NCI-H2196 treated with DMSO at 0.1 percent for 48 hours (cell line): ENCODE data around the gene PBXIP1.

Source experiments
- DNase-seq: peaks from one replicate; lab custom pipeline; 2025; ENCODE audit not compliant: unreplicated experiment; lab: John Stamatoyannopoulos, UW

The PBXIP1 gene

DNA sequence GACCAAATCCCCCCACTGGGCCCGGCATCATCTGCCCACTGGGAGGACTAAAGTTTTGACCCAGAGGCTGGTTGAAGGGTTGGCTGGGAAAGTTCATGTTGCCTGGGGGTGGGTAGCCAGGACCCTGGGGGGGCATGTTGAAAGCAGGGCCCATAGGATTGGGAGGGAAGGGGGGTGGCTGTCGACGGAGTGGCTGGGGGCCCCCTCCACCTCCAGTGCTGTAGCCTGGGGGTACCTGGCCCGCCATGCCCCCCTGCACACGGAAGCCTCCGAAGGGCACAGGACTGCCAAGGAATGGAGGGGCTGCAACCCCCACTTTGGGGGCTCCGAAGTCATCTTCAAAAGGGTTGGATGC lies 3.5 kb upstream of the PBXIP1 start:
- DNase-seq, result no peak

DNA sequence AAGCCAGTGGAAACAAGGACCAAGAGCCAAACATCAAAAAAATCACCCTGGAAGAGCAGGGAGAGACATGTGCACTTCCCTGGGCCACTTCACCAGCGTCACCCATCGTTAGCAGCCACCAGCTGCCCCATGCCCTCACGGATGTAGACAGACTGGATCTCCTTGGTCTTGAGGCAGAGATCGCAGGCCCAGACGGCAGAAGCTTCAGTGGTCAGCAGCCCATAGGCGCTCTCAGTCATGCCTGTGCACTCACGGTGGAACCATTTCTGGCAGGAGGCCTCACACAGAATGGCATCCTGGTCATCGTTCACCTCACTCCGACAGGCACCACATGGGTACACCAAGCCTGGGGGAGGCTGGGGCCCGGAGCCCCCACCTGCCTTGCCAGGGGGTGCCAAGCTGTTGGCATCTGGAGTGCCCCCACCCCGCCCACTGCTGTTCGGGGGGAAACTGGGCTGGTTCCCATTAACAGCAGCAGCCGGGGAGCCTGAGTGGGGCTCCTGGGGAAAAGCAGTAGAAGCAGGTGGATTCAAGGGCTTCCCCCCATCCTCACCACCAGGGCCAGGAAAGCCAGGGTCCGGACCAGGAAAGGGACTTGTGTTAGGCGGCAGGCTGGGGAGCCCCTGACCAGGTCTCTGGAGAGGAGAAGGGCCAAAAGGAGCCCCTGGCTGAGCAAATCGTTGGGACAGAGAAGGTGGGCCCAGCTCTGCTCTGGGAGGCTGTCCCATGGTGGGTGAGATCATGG lies 3.0 kb upstream of the PBXIP1 start:
- DNase-seq, result no peak

DNA sequence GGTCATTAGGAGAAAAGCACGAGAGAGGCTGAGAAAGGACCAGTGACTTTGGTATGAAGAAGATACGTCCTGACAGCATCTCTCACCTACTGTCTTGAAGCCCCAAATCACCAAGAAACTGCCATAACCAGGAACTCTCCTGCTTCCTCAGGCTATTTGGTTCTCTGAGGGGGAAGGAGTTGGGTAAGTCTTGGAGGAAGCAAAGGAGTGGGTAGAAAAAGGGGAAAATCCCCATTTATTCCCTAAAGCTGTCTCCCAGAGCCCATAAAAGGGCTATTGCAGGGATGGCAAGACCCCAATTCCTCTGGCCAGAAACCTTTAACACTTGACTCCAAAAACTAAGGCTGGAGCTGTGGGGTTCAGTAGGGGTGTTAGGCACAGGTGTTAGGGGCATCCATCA lies 2.1 kb upstream of the PBXIP1 start:
- DNase-seq, result no peak

DNA sequence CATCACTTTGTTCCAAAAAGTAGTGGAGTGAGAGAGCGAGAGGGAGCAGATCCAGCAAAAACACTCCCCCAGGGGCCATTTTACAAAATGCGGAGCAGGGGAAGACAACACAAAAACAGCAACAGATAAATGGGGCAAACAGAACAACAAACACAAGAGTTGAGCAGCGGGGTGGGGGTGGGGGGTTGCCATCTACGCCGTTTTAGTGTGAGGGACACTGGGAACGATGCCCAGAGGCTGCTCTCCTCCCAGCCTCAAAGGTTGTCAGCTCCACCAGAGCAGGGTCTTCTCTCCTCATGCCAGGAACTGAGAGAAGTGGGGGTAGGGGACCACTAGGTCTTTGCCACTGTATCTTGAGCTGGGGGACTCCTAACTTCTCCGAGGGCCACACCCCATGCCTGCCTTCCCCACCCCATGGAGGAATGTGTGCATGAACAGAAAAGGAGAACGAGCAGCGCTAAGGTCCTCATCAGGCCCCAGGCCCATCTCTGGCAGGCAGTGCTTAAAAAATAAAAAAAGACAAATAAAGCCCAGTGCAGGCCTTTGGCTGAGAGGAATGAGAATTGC lies 1.3 kb upstream of the PBXIP1 start:
- DNase-seq, result no peak

DNA sequence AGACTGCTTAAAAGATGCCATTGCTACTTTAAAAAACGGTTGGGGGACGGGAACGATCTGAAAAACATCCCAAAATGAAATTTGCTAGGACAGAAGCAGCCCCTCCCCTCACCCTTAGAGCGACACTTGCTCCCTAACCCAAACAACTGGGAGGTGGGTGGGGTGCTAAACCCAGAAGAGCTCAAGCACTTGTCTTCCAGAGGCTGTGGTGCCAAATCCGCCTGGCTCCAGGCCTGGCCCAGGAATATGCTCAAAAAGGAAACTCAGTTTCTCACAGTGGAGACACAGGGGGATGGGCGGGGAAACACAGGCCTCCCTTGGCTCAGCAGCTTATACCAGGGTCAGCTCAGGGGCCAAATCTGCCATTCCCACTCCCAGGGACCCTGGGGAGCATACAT lies 644 bp upstream of the PBXIP1 start:
- no peak for DNase-seq

DNA sequence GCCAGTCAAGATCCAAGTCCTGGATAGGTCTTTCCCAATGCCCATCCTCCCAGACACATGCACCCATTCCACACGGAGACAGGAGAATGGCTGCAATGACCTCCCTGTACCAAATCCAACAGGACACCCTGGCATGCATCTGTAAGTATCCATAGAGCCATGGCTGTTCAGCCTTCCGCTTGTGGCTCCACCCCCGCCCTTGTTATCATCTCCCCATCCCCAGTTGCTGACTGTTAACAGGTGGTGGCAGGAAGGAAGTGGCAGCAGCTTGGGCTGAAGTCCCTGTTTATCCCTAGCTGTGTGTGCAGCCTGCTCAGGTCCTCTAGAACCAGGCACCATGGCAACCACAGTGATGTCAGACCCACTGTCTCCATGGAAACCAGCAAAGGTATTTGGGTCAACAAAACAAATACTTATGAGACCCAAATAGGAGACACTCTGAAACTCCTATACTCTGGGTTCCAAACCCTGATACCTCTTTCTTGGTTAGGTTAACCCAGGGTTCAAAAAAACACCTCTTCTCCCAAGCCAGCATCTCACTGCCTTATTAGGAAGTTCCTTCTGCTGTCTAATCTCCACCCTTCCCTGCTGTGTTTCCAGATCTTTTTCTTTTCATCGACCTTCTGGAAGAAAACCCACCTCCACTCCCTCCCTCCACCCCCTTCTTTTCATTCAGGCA lies 721 bp downstream of the PBXIP1 start:
- DNase-seq, result peak; percentile 90

DNA sequence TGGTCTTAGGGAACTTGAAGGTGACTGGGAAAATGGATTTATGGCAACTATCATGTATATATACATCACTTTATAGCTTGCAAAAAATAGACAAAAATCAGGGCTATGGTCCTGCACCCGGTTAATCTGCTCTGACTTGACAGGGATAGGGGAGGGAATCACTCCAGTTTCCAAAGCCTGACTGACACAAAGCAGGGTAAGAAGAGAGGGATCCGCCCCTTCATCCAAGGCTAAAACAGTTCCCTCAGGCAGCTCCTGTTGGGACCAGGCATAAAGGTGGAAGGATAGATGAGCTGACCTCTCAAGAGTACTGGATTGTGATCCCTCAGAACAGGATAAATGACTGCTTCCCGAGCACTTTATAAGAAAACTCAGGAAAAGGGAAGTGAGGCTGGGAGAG lies 1.4 kb downstream of the PBXIP1 start:
- no peak for DNase-seq

DNA sequence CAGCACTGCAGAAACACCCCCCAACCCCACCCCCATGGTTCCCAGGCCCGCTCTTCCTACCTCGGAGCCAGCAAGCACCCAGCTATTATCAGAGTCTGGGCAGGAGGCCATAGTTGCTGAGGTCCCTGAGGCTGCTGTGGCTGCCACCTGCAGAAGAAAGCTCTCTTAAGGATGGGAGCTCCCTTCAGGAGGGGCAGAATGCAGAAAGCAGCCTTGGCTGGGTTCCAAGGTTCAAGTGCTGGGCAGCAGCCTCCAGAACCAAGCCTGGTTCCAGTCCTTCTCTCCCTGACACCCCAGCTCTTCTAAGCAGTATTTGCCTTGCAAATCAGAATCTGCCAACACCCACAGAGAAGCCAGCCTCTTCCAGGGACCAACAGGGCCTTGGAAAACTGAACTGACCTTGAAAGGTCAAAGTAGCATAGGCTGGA lies 2.3 kb downstream of the PBXIP1 start:
- no peak for DNase-seq

DNA sequence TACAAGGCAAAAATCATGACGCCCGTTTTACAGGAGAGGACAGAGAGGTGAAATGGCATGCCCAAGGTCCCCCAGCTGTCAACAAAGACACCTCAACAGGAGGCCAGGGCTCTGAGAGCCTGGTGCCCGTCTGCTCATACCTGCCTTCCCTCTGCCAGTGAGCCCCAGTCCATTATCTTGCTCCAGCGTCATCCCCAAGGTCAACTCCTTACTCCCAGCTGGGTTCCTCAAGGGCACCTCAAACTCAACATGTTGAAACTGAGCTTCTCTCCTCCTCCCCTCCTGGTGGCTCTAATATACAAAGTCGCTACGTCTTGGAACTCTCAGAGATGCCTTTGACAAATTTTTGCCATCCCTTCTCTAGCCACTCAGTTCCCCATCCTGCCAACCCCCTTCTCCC lies 3.2 kb downstream of the PBXIP1 start:
- DNase-seq, result no peak

DNA sequence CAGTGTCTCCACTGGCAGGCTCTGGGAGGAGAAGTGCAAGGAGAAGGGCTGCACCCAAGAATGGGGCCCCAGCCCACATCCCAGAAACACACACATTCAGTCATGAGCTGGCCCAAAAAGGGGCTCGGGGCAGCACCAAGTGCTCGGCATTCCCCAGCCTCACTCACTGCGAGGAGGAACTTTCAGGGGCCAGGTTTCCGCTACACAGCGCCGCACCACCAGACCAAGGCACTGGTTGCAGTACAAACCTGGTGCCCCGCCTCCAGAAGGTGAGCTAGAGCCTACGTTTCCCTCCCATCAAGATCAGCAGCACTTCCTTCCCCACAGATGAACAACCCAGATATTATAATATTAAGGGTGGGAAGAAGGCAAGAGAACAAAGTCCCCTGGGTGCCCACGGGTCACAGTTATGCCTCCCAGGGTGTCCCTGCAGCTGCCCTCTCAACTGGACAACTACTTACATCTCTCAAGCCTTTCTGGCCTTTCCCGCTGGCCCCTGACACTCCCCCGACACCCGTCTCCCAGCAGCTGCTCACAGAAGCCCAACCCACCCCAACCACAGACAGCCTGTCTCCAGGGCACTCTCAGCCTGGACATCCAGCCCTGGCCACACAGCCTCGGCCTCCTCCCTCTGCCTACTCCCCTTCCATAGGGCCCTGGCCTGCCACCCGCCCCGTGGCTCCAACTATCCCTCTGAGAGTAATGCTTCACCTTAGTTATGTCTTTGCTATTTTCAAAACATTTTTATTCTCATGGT lies 3.8 kb downstream of the PBXIP1 start:
- DNase-seq, result no peak

DNA sequence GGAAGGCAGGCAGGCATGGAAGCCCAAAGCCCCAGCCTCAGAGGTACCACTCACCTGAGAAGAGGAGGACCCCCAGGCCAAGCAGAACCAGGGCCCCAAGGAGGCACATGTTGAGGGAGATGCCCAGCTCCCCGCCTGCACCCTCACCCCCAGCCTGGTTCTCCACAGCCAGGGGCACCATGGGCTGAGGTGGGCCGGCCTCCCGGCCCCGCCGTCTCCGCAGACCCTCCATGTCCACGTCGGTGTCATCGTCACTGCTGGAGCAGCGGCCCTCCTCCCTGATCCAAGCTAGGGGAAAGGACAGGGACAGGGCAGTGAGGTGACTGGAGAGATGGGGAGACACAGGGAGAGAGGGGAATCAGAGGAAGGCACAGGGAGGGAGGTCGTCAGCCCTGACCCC lies 7.8 kb downstream of the PBXIP1 start:
- DNase-seq, result no peak

DNA sequence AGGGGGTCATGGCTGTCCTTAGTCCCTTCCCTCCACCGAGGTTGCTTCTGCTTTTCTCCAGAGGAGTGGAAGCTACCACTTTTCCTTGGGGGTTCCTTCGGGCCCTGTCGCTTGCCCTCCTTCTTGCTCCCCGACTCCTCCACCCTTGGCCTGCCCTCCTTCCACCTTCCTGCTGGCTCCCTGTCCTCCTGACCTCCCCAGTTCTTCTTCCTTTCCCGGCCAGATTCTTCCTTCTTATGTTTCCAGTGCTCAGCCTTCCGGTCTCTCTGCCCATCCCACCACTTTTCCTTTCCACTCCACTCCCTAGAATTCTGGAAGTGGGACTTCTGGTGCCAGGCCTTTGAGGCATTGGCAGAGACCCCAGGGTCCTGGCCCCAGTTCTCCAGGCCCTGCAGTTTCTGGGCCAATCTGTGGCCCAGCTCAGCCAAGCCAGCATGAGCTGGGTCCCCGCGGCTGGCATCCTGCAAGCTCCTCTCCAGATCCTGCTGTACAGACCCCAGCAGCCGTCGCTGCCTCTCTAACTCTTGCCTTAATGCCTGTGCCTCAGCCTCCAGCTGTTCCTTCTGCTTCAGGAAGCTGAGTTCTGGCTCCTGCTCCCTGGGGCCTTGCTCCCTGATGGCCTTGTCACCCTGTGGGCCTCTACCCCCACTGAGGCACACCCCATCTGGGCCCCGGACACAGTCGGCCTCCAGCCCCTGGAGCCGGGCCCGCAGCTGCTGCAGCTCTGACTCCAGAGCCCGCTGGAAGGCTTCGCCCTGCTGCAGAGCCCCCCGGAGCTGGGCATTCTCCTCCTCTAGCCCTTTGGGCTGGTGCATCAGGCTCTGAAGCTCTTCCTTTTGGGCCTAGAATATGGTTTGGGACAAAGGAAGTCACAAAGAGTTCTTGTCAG lies 9.7 kb downstream of the PBXIP1 start:
- DNase-seq, result no peak

DNA sequence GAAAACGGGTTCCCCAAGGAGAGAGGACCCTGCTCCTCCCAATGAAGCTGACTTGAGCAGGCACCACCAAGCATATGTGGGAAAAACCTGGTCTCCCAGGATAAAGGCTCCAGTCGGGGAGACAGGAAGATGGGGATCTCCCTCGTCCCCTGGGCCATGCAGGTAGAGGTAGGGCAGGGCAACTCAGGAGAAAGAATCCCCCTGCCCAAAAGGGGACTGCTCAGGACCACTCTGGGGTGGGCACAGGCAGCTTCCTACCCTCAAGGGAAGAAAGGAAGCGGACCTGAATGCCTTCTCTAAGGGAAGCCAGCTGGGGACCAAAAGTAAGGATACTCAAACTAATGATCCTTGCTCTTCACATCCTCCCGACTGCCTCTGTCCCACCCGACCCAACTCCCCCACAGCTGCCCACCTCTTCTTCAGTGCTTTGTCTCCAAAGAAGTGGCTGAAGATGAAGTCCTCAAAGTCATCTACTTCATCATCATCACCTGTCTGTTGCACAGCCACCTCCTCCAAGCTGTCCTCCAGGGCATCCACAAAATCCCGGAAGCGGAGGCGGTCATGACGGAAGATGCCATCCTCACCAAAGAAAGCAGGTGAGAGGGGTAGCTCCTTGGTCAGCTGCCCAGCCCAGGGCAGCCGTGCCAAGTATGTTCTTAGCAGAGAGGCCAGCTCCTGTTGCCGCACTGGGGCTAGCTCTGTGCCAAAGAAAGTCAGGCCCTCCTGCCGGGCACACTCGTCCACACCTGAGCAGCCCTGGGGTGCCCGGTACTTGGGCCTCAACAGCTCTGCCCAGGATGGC lies 10.5 kb downstream of the PBXIP1 start:
- no peak for DNase-seq

DNA sequence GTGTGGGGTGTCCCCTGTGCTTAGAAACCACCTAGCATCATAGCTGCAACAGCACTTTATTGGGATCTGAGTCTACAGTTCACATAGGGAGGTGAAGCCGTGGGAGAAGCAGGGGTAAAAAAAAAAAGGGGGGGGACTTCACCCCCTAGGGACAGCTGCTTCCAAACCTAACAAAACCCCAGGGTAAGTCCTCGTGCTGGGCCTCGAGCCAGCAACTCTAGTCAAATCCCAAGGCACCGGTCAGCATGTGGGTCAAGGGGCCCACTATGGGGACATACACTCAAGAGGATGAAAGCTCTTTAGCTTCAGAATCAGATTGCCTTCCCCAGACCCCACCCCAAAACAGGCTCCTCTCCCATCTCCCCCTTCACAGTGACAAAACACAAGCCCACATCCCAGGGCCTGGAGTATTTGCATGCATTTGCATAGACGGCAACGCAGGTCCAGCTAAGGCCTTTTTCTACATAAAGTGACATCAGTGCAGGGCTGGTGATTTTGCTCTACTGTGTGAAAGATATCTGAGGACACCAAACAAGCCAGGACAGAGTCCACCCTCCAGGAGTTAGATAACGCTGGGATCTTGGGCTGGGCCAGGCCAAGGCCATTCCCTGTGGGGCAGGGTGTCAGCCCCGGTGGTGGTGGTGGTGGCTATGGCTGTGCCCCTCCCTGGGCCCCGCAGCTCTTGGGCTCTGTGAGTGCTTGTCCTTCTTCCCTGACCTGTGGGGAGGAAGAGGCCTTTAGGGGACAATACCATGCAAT lies 11.3 kb downstream of the PBXIP1 start:
- no peak for DNase-seq

DNA sequence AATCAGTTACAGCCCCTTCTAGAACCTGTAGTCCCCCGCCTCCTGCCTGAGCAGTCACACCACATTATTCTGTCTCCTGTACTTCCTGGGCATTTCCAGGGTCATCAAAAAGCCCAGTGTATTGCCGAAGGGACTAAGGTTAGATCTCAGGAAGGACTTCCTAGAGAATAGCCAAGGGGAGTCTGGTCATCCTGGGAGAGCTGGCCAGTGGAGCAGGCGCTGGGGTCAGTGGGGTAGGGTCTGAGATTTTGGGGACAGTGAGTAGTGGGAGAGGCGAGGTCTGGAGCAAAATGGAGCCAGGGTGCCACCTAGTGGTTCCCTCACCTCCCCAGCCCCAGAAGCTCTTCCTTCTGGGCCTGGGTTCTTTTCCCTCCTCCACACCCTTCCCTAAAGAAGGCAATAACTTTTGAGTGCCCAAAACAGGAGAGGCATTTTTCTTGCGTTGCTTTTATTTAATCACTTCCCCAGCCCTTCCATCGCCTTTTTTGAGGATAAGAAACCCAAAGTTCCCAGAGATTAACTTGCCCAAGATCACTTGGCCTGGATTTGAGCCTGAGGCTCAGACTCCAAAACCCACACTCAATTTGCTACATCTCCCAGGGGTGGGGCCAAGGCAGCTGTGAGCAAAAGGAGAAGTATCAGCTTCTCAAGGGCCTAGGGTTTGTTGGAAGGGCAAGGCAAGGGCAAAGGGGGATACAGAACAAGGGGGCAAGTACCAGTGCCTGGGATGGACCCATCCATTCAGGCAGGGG lies 12.1 kb downstream of the PBXIP1 start:
- DNase-seq, result peak; percentile 32

DNA sequence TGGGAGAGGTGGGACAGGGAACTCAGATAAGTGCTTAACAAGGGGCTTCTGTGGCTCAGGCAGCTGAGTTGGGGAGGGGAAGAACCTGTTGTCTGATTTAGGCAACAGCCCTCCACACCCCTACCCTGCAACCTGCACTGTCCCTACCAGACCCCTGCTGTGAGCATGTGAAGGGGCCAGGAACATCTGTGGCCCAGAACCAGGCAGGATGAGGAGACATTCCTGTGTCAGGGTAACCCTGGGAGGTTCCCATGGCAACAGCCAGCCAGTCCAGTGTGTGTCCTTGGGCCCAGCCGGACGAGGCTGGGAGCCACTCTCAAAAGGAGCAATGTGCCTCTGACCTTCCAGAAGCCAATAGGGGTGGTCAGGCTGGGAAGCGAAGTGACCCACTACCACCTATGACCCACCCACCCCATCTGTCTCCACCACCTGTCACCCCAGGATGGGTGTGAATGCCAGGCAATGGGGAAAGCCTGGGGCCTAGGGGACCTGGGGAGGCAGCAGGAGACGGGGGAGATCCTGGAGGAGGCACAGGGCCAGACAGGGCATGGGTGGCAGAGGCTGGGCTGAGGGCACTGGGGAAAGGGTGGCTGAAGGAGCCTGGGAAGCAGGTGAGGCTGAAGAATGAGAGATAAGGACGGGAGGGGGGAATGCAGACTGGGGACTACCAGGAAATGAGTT lies 14.4 kb downstream of the PBXIP1 start:
- no peak for DNase-seq

DNA sequence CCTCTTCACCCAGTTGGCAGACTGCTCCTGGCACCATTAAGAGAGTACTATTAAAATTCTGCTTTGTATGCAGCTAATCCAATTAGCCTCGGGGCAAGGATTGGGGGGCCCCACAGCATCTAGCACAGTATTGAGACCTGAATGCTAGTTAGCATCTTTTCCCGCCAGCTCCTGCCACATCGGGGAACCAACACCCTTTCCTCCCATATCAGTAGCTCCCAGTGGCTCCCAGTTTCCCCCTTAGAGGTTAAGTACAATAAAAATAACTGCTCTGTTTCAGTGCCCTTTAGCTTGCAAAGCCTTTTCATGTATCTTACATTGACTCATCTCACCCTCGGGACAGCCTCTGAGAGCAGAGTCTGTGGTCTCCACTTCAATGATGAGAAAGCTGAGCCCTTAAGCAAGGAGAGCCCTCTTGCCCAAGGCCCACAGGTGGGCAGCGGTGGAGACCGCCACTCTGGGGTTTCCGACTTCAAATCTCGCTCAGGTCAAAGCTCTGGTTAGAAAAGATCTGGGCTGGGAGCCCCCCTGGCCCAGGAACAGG lies 15.2 kb downstream of the PBXIP1 start:
- no peak for DNase-seq

DNA sequence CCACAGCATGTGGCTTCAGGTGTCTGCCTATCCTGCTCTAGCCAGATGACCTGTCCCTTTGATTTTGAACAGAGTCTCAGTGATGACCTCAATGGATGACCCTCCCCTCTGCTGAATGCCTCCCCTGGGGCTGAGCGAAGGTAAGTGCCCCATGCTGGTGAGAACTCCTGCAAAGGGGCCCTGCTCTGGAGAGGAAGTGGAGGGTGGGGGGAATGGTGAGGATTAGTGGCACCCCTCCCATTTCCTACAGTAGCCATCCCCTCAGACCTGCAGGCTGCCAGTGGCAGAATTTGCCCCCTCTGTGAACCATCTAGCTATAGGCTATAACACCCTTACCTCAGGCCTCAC lies 15.7 kb downstream of the PBXIP1 start:
- no peak for DNase-seq
